HEK293 (cell line): Measurements from ENCODE around the gene C1QL2.

ENCODE experiments used
- CTCF ChIA-PET: fragments of 350-600 bp; formaldehyde crosslinking; extraction: SDS; loops from one replicate; lab custom pipeline; 2021; ENCODE audit warnings: antibody characterized with exemption; lab: Yijun Ruan, JAX
- POLR2A ChIA-PET: fragments of 300-600 bp; formaldehyde crosslinking; extraction: SDS; loops from one replicate; lab custom pipeline; 2020; ENCODE audit warnings: antibody characterized with exemption, inconsistent platforms; lab: Yijun Ruan, JAX
- H3K27ac ChIP-seq: fragments of 200-500 bp; sonication (Bioruptor generic); 2 replicates; pipeline ENCODE4 v1.5.1; 2014; ENCODE audit warnings: low read depth, low read length, control low read depth, inconsistent platforms; ENCODE audit errors: extremely low read depth
- H3K36me3 ChIP-seq, 2 experiments: fragments of 200-500 bp in 1 of 2; sonication (Bioruptor generic) in 1 of 2; 1 replicate in 1 of 2; 2 replicates in 1 of 2; pipeline ENCODE4 v1.5.1; 2014 to 2017; ENCODE audit warnings: inconsistent platforms in 2 of 2, low read length in 2 of 2; ENCODE audit not compliant: control insufficient read depth in 2 of 2, insufficient read depth in 1 of 2
- H3K4me1 ChIP-seq: fragments of 200-500 bp; sonication (Bioruptor generic); 2 replicates; pipeline ENCODE4 v1.5.1; 2014; ENCODE audit warnings: mild to moderate bottlenecking, low read length, inconsistent platforms; ENCODE audit not compliant: control insufficient read depth, insufficient read depth
- H3K4me3 ChIP-seq: 2 replicates; pipeline ENCODE4 v1.5.1; 2011; ENCODE audit warnings: low read depth, mild to moderate bottlenecking, control low read depth, low read length, moderate library complexity
- H3K9me3 ChIP-seq: fragments of 200-500 bp; sonication (Bioruptor generic); 2 replicates; pipeline ENCODE4 v1.5.1; 2014; ENCODE audit warnings: low read depth, low read length, inconsistent platforms; ENCODE audit not compliant: control insufficient read depth, insufficient read depth
- IKZF3 ChIP-seq: fragments of 450-650 bp; IDR thresholded peaks from 2 replicates; pipeline ENCODE4 v1.5.0; 2018; ENCODE audit warnings: missing biosample characterization, mild to moderate bottlenecking, missing genetic modification characterization, moderate library complexity
- INSM2 ChIP-seq: fragments of 450-650 bp; formaldehyde crosslinking; IDR thresholded peaks from 2 replicates; pipeline ENCODE4 v1.5.1; 2016; ENCODE audit warnings: missing biosample characterization, missing genetic modification characterization
- KLF17 ChIP-seq: fragments of 450-650 bp; formaldehyde crosslinking; IDR thresholded peaks from 2 replicates; pipeline ENCODE4 v1.5.1; 2016; ENCODE audit warnings: missing biosample characterization, missing genetic modification characterization
- OSR2 ChIP-seq: fragments of 450-650 bp; formaldehyde crosslinking; IDR thresholded peaks from 2 replicates; pipeline ENCODE4 v1.5.1; 2016; ENCODE audit warnings: missing biosample characterization, missing genetic modification characterization
- REPIN1 ChIP-seq: fragments of 450-650 bp; formaldehyde crosslinking; IDR thresholded peaks from 2 replicates; pipeline ENCODE4 v1.5.1; 2017; ENCODE audit warnings: missing biosample characterization, missing genetic modification characterization, low read depth
- SP7 ChIP-seq: fragments of 450-650 bp; formaldehyde crosslinking; IDR thresholded peaks from 2 replicates; pipeline ENCODE4 v1.5.1; 2016; ENCODE audit warnings: missing biosample characterization, missing genetic modification characterization
- ZBTB26 ChIP-seq: fragments of 450-650 bp; formaldehyde crosslinking; optimal IDR thresholded peaks from 2 replicates; pipeline ENCODE3; 2016; ENCODE audit warnings: missing biosample characterization, mild to moderate bottlenecking, missing genetic modification characterization
- ZNF146 ChIP-seq: fragments of 450-650 bp; formaldehyde crosslinking; IDR thresholded peaks from 2 replicates; pipeline ENCODE4 v1.5.1; 2016; ENCODE audit warnings: missing biosample characterization, missing genetic modification characterization
- ZNF311 ChIP-seq: fragments of 450-650 bp; formaldehyde crosslinking; IDR thresholded peaks from 2 replicates; pipeline ENCODE4 v1.5.1; 2017; ENCODE audit warnings: missing biosample characterization, missing genetic modification characterization, borderline replicate concordance
- ZNF362 ChIP-seq: fragments of 450-650 bp; formaldehyde crosslinking; IDR thresholded peaks from 2 replicates; pipeline ENCODE4 v1.5.1; 2016; ENCODE audit warnings: missing biosample characterization, missing genetic modification characterization
- ZNF514 ChIP-seq: fragments of 450-650 bp; formaldehyde crosslinking; IDR thresholded peaks from 2 replicates; pipeline ENCODE4 v1.5.1; 2016; ENCODE audit warnings: missing biosample characterization, missing genetic modification characterization
- ZNF548 ChIP-seq: fragments of 450-650 bp; formaldehyde crosslinking; IDR thresholded peaks from 2 replicates; pipeline ENCODE4 v1.5.1; 2016; ENCODE audit warnings: missing biosample characterization, missing genetic modification characterization
- ZNF549 ChIP-seq: fragments of 450-650 bp; IDR thresholded peaks from 2 replicates; pipeline ENCODE4 v1.5.1; 2018; ENCODE audit warnings: missing biosample characterization, missing genetic modification characterization, mild to moderate bottlenecking, inconsistent platforms, moderate library complexity
- ZSCAN16 ChIP-seq: fragments of 450-650 bp; formaldehyde crosslinking; IDR thresholded peaks from 2 replicates; pipeline ENCODE4 v1.5.1; 2016; ENCODE audit warnings: missing biosample characterization, missing genetic modification characterization
- ZSCAN23 ChIP-seq: fragments of 450-650 bp; formaldehyde crosslinking; IDR thresholded peaks from 2 replicates; pipeline ENCODE4 v1.5.1; 2016; ENCODE audit warnings: missing biosample characterization, missing genetic modification characterization

Gene C1QL2

GRCh38 chr2:119160361-119160990, 1.9 kb upstream of the C1QL2 start (continued):
- TF ChIP-seq OSR2 (tag by site-specific recombination): no peak
- no peak for TF ChIP-seq ZSCAN16 (tag by site-specific recombination)
- no peak for TF ChIP-seq ZBTB26
- TF ChIP-seq ZNF549 (tag by site-specific recombination): no peak
- TF ChIP-seq INSM2 (tag by site-specific recombination): no peak
- TF ChIP-seq SP7 (tag by site-specific recombination): no peak
- TF ChIP-seq REPIN1 (tag by site-specific recombination): no peak
- TF ChIP-seq ZNF548 (tag by site-specific recombination): no peak
- TF ChIP-seq ZNF311: no peak
- no peak for TF ChIP-seq KLF17 (tag by site-specific recombination)
- no peak for TF ChIP-seq IKZF3 (tag by site-specific recombination)
- TF ChIP-seq ZNF362: no peak
- TF ChIP-seq, all 188 proteins: peak for 0

- TF ChIP-seq INSM2 (tag by site-specific recombination) (no peak), ZNF514 (no peak), ZNF146 (tag by site-specific recombination) (no peak), ZSCAN23 (tag by site-specific recombination) (no peak)
- H3K4me3 ChIP-seq: peak overlapping the region; percentile 27
- no peaks in the 10 kb centered on the region for H3K36me3 ChIP-seq
- ChIA-PET POLR2A (interaction anchor here (0.6 kb wide), 1 partner anchor 96 kb away, joined by 4 read pairs; no protein-coding TSS in a partner anchor), CTCF (no interaction called here)
- no peaks in the 10 kb centered on the region for H3K4me1 ChIP-seq
- no peaks in the 10 kb centered on the region for H3K9me3 ChIP-seq
- no peak overlapping the region for H3K27ac ChIP-seq
These were observed 570 bp downstream of the C1QL2 start for GRCh38 chr2:119157850-119158511.
